ENCODE results near the gene SLC25A3. TPM values are rescaled to one million over a fixed set of nuclear protein-coding genes. Genes with fewer than 3 reads are reported as not detected.
A peak's percentile ranks its signal among the peaks of the same experiment; 100 is the strongest.

Gene SLC25A3
- total RNA-seq (2014; rRNA removed) = 466 and 547 TPM in 2 replicates
- percentile 96 among the genes with signal in this experiment for Bru-seq, nascent RNA
- BruChase-seq, experiment 1, labeled RNA remaining after a 6-hour chase = percentile 98 among the genes with signal in this experiment
- BruChase-seq, experiment 2, labeled RNA remaining after a 2-hour chase = percentile 97 among the genes with signal in this experiment
- long read RNA-seq, full-length matches to known transcripts = 408 of 445 reads
- long read RNA-seq, partial matches to known transcripts = 29 of 445 reads
- long read RNA-seq, other reads (novel, unspliced or antisense) = 8 of 445 reads

DNA sequence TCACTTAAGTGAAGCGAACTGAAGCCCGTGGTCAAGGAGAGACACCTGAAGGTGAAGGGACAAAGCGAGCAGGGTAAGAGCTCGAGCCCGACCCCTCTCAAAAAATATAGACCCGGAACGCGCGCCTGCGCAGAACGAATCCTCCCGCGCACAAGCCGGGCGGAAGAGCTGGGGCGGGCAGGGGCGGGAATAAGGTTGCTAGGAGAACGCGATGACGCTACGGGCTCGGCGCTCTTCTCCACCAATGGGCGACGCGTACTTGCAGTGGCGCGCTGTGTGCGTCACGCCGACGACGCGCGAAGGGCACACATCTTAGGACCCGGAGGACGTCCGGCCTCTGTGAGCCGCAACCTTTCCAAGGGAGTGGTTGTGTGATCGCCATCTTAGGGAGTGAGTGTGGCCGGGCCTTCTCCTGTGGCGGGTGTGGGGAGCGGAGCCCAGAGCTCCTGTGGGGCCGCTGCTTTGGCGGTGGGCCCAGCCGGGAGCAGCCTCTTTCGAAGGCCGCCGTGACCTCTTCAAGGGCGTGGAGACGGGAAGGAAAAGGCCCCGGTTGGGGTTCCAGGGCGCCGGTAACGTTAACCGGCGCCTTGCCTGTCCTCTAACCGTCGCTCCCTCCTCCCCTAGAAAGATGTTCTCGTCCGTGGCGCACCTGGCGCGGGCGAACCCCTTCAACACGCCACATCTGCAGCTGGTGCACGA is at the start of gene SLC25A3:
Gene SLC25A3 (plus strand): TSS at position 336 of the 699 bp plus-strand sequence. CDS start 293 bp downstream, at position 629.
- Histone ChIP-seq H3K27me3 (ENCODE audit: low read length) (no peaks in the 10 kb centered on the region), H3F3A (ENCODE audit: low read length, unreplicated experiment) (no peaks in the 10 kb centered on the region), H3K4me3 (ENCODE audit: low read length) (peak within 1 kb of the TSS; percentile 94), H4K20me1 (ENCODE audit: low read length) (peaks cover 46% of the 10 kb centered on the region), H3K9me2 (replicated peaks; ENCODE audit: low read length) (no peaks in the 10 kb centered on the region), H3K27ac (ENCODE audit: low read length) (peak within 1 kb of the TSS; percentile 66), H3K79me2 (ENCODE audit: low read length) (peaks cover 56% of the 10 kb centered on the region), H3K9me3 (ENCODE audit: low read length) (no peaks in the 10 kb centered on the region), H3K4me1 (ENCODE audit: insufficient read depth, low read length) (peaks cover 12% of the 10 kb centered on the region), H3K9ac (ENCODE audit: low read length) (peak within 1 kb of the TSS; percentile 99), H3K36me3 (ENCODE audit: low read depth, low read length) (peaks cover 43% of the 10 kb centered on the region), H3K4me2 (ENCODE audit: low read length) (peak within 1 kb of the TSS; percentile 93), H2AFZ (ENCODE audit: low read length) (peak within 1 kb of the TSS; percentile 95)
- ATAC-seq (peak; percentile 97), DNase-seq (peak; percentile 98)
- CTCF ChIA-PET = interaction anchor here (0.6 to 1.5 kb wide), 2 partner anchors 26 to 34 kb away, joined by 6 read pairs; no protein-coding TSS in a partner anchor
- TF ChIP-seq EZH2phosphoT487 (IDR thresholded peaks at IDR 0.05; ENCODE audit: borderline replicate concordance, low read length) (no peak), EZH2 (IDR thresholded peaks at IDR 0.05; ENCODE audit: low read length, unreplicated experiment) (no peak)
- TF ChIP-seq, protein P1, sequence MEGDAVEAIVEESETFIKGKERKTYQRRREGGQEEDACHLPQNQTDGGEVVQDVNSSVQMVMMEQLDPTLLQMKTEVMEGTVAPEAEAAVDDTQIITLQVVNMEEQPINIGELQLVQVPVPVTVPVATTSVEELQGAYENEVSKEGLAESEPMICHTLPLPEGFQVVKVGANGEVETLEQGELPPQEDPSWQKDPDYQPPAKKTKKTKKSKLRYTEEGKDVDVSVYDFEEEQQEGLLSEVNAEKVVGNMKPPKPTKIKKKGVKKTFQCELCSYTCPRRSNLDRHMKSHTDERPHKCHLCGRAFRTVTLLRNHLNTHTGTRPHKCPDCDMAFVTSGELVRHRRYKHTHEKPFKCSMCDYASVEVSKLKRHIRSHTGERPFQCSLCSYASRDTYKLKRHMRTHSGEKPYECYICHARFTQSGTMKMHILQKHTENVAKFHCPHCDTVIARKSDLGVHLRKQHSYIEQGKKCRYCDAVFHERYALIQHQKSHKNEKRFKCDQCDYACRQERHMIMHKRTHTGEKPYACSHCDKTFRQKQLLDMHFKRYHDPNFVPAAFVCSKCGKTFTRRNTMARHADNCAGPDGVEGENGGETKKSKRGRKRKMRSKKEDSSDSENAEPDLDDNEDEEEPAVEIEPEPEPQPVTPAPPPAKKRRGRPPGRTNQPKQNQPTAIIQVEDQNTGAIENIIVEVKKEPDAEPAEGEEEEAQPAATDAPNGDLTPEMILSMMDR (conservative IDR thresholded peaks at IDR 0.05; ENCODE audit: low read depth, low read length) = no peak
- POLR2A ChIA-PET (ENCODE audit: unreplicated experiment) = interaction anchor here (0.5 to 0.8 kb wide), 8 partner anchors 10 to 405 kb away, joined by 3 to 23 read pairs (median 8); partner anchors contain the start of genes APAF1 and IKBIP
- BruUV-seq (replicated peaks) = no TSS peak
- intact Hi-C loops (cut with micrococcal nuclease) = loop anchor here (1.0 to 2.0 kb wide), 4 partner anchors 27 to 102 kb away; partner anchors contain the start of gene APAF1

- no peak overlapping the region for H2AFZ ChIP-seq (ENCODE audit: low read length)
- H3K27ac ChIP-seq (ENCODE audit: low read length) = no peak overlapping the region
- ATAC-seq = no peak
- H3K27me3 ChIP-seq (ENCODE audit: low read length) = no peaks in the 10 kb centered on the region
- peaks cover 52% of the 10 kb centered on the region for H3K36me3 ChIP-seq (ENCODE audit: low read depth, low read length)
- no peaks in the 10 kb centered on the region for H3K4me1 ChIP-seq (ENCODE audit: insufficient read depth, low read length)
- H3K79me2 ChIP-seq (ENCODE audit: low read length) = peaks cover 11% of the 10 kb centered on the region
- CTCF ChIA-PET = no interaction called here
- no peaks in the 10 kb centered on the region for H4K20me1 ChIP-seq (ENCODE audit: low read length)
- TF ChIP-seq EZH2 (IDR thresholded peaks at IDR 0.05; ENCODE audit: low read length, unreplicated experiment) = no peak
- TF ChIP-seq, protein P1 (conservative IDR thresholded peaks at IDR 0.05; ENCODE audit: low read depth, low read length) = no peak
- no peak overlapping the region for H3K9ac ChIP-seq (ENCODE audit: low read length)
- no peaks in the 10 kb centered on the region for H3F3A ChIP-seq (ENCODE audit: low read length, unreplicated experiment)
- H3K4me2 ChIP-seq (ENCODE audit: low read length) = no peak overlapping the region
- no peaks in the 10 kb centered on the region for H3K9me2 ChIP-seq (replicated peaks; ENCODE audit: low read length)
- H3K4me3 ChIP-seq (ENCODE audit: low read length) = no peak overlapping the region
- intact Hi-C loops (cut with micrococcal nuclease) = no loop called here
- DNase-seq = no peak
- no TSS peak for BruUV-seq (replicated peaks)
- POLR2A ChIA-PET (ENCODE audit: unreplicated experiment) = no interaction called here
- H3K9me3 ChIP-seq (ENCODE audit: low read length) = no peaks in the 10 kb centered on the region
Measured at GRCh38 chr12:98543701-98544100, 49.8 kb upstream of the SLC25A3 start.

Data from PC-3 (cell line).